ENCODE results near the gene RYR3. TPM values are rescaled to one million over a fixed set of nuclear protein-coding genes. Genes with fewer than 3 reads are reported as not detected.

RYR3 gene
- polyA plus RNA-seq, 1 donor (not counting 4 experiments of a cell fraction or from before 2014, with no cell fraction given): 0.04 TPM

GRCh38 chr15:33913459-33913858 is 602.7 kb downstream of the RYR3 start:
- no peak for TF ChIP-seq EZH2 (IDR thresholded peaks at IDR 0.05; ENCODE audit: low read length)
- no peak for TF ChIP-seq CTCF (optimal IDR thresholded peaks at IDR 0.05 in 1 of 3, IDR thresholded peaks at IDR 0.05 in 1 of 3, conservative IDR thresholded peaks at IDR 0.05 in 1 of 3; ENCODE audit: extremely low read depth in 1 of 3, insufficient read depth in 2 of 3, low read length in 3 of 3)
- FAIRE-seq (no peak), DNase-seq (ENCODE audit: low read depth, low spot score) (no peak)
- Histone ChIP-seq H3K9ac (ENCODE audit: control insufficient read depth, extremely low read depth, insufficient read depth, low read length) (no peak overlapping the region), H3K9me1 (ENCODE audit: control insufficient read depth, extremely low read depth, insufficient read depth, low read length) (no peaks in the 10 kb centered on the region), H3K27ac (ENCODE audit: control insufficient read depth, insufficient read depth, low read length) (no peak overlapping the region), H2AFZ (ENCODE audit: control insufficient read depth, low read length) (no peak overlapping the region), H3K27me3 (ENCODE audit: control insufficient read depth, extremely low read depth, insufficient read depth, low read length) (no peaks in the 10 kb centered on the region), H3K36me3 (ENCODE audit: control insufficient read depth in 2 of 2, extremely low read depth in 1 of 2, insufficient read depth in 2 of 2, low read length in 2 of 2) (no peaks in the 10 kb centered on the region), H3K9me3 (ENCODE audit: control insufficient read depth, low read depth, low read length) (no peaks in the 10 kb centered on the region), H3K4me1 (ENCODE audit: control insufficient read depth, extremely low read depth, insufficient read depth, low read length) (peaks cover 29% of the 10 kb centered on the region), H3K79me2 (ENCODE audit: control insufficient read depth, insufficient read depth, low read length) (no peaks in the 10 kb centered on the region), H3K4me2 (ENCODE audit: control insufficient read depth, extremely low read depth, insufficient read depth, low read depth, low read length) (no peak overlapping the region), H4K20me1 (ENCODE audit: control insufficient read depth, extremely low read depth, insufficient read depth, low read length) (no peaks in the 10 kb centered on the region), H3K4me3 (ENCODE audit: control insufficient read depth in 2 of 3, extremely low read depth in 1 of 3, insufficient read depth in 2 of 3, low read depth in 1 of 3, low read length in 3 of 3) (no peak overlapping the region)
- dilution Hi-C loops (cut with MboI; ENCODE audit: extremely low pct_ligation_motif_present, low sequenced_read_pairs): no loop called here

Small RNA genes within 50 kb of the gene (small RNA-seq; reads per million reads assigned to genes)
- 0 reads per million in 3 experiments for gene RF00019 (ENCODE audit: insufficient read length in 3 of 3, low read depth in 3 of 3, low replicate concordance in 1 of 3)

Other genes with a start within 250 kb of the RYR3 start
- gene FMN1, start 116.3 kb upstream of the RYR3 start, polyA plus RNA-seq: 0.15 to 0.71 TPM (median 0.40 TPM) in 3 replicates